ENCODE data around the gene GPR26. TPM values are rescaled to one million over a fixed set of nuclear protein-coding genes. Genes with fewer than 3 reads are reported as not detected.
"Not testable (repeated sequence)": the region's sequence is repeated elsewhere in the genome, so short reads cannot be mapped to it uniquely, and the experiment has no call there.

The GPR26 gene
- total RNA-seq, 1 donor from 2014 or later, result not detected

DNA sequence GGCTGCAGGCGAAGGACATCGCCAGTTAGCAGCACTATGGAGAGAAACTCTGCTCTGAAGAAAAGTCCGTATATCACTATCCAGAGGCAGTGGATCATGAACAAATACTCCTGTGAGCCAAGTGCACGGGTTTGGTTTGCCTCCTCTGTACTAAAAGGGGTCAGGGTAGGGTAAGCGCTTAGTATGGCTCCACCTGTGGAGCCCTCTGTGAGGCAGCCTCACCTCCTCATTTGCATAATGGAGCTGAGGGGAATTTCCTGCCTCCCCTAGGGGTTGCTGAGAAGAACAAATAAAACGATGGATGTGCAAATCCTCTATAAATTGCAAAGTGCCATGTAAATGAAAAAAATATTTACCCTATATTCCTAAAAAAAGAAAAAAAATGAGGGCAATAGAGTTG, 63.4 kb downstream of the GPR26 start:
- Mint-ChIP-seq H3K27me3 (ENCODE audit: low read depth) (no peaks in the 10 kb centered on the region), H3K9me3 (no peaks in the 10 kb centered on the region), H3K36me3 (ENCODE audit: low read depth) (no peaks in the 10 kb centered on the region), H3K4me1 (ENCODE audit: low read depth) (no peaks in the 10 kb centered on the region), H3K27ac (no peak overlapping the region), H3K4me3 (ENCODE audit: low read depth) (no peak overlapping the region)
- DNase-seq (ENCODE audit: low spot score), result no peak
- intact Hi-C loops (cut with micrococcal nuclease), result no loop called here

DNA sequence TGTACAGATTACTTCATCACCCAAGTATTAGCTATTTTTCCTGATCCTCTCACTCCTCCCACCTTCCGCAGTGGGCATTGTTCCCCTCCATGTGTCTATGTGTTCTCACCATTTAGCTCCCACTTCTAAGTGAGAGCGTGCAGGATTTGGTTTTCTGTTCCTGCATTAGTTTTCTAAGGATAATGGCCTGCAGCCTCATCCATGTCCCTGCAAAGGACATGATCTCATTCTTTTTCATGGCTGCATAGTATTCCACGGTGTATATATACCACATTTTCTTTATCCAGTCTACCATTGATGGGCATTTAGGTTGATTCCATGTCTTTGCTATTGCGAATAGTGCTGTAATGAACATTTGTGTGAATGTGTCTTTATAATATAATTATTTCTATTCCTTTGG, 70.8 kb downstream of the GPR26 start:
- intact Hi-C loops (cut with micrococcal nuclease); DNase-seq (ENCODE audit: low spot score); H3K27me3 Mint-ChIP-seq (ENCODE audit: low read depth); H3K4me3 Mint-ChIP-seq (ENCODE audit: low read depth); H3K9me3 Mint-ChIP-seq; H3K27ac Mint-ChIP-seq; H3K4me1 Mint-ChIP-seq (ENCODE audit: low read depth); H3K36me3 Mint-ChIP-seq (ENCODE audit: low read depth): not testable (repeated sequence)

DNA sequence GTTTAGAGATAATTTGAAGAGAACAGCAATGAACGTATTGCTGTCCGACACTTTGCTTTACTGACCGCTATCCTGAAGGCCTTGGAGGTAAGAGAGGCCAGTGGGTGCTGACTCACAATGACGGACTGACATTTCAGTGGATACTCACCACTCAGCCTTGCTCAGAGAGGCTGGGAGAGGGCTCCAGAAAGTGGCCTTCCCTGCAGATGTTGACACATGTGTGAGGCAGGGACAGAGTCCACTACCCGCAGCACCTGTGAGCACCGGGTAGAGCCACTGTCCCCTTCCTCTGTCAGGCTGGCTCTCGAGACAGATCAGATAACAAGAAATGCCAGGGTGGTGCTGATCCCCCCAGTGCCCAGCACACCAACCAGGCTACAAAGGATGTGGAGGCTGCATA, 75.0 kb downstream of the GPR26 start:
- intact Hi-C loops (cut with micrococcal nuclease), result no loop called here

DNA sequence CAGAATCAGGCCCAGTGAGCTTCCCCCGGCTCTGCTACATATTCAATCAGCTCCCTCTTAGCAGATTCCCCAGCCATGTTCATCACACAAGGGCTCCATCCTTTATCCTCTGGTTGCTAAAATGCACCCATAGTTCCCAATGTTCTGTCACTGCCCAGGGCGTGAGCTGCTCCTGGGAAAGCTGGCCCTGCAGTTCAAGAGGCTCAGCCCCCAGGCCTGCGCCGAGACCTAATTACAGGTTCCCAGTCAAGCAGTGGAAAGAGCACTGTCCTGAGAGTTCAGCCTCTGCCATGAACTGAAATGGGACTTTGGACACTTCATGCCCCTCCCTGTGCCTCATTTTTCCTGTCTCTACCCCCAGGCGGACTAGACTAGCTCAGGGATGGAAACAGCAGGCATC, 75.6 kb downstream of the GPR26 start:
- Mint-ChIP-seq H3K9me3 (no peaks in the 10 kb centered on the region), H3K27me3 (ENCODE audit: low read depth) (no peaks in the 10 kb centered on the region), H3K36me3 (ENCODE audit: low read depth) (no peaks in the 10 kb centered on the region), H3K4me1 (ENCODE audit: low read depth) (no peaks in the 10 kb centered on the region), H3K4me3 (ENCODE audit: low read depth) (no peak overlapping the region), H3K27ac (no peak overlapping the region)
- no peak for DNase-seq (ENCODE audit: low spot score)
- intact Hi-C loops (cut with micrococcal nuclease), result no loop called here

More for the DNA sequence above, 75.0 kb downstream of the GPR26 start:
- Mint-ChIP-seq H3K27me3 (ENCODE audit: low read depth) (no peaks in the 10 kb centered on the region), H3K4me1 (ENCODE audit: low read depth) (no peaks in the 10 kb centered on the region), H3K9me3 (no peaks in the 10 kb centered on the region), H3K4me3 (ENCODE audit: low read depth) (no peak overlapping the region), H3K36me3 (ENCODE audit: low read depth) (no peaks in the 10 kb centered on the region), H3K27ac (no peak overlapping the region)
- DNase-seq (ENCODE audit: low spot score), result no peak

DNA sequence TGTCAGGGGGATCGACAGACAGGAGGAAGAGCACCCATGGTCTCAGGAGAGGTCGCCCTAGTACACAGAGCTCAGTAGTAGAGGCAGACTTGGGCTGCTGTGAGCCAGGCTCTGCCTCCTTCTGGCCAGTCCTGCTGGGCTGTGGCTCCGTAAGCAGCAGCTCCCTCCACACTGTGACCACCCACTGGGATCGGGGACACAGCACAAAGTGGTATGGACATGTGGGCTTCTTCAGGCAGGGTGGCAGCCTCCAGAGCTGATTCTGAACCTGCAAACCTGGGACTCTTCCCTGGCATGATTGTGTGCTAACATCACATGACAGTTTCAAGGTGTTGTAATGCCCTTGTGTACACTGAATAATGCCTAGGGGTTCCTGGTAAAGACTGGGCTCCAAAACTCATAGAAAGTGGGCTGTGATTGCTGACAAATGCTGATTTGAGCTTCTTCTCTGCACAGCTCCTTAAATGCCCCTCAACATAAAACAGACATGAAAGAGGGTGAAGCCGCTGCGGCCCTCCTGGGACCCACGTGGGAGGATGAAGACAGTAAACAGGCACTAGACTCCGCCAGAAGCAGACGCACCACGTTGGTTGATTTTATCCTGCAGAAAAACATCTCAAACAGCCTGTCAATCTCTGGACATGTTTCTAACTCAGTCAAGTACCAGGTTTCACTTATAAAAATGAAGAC, 76.7 kb downstream of the GPR26 start:
- Mint-ChIP-seq H3K9me3 (no peaks in the 10 kb centered on the region), H3K4me3 (ENCODE audit: low read depth) (no peak overlapping the region), H3K4me1 (ENCODE audit: low read depth) (no peaks in the 10 kb centered on the region), H3K27me3 (ENCODE audit: low read depth) (no peaks in the 10 kb centered on the region), H3K36me3 (ENCODE audit: low read depth) (no peaks in the 10 kb centered on the region), H3K27ac (no peak overlapping the region)
- no peak for DNase-seq (ENCODE audit: low spot score)
- intact Hi-C loops (cut with micrococcal nuclease), result no loop called here

DNA sequence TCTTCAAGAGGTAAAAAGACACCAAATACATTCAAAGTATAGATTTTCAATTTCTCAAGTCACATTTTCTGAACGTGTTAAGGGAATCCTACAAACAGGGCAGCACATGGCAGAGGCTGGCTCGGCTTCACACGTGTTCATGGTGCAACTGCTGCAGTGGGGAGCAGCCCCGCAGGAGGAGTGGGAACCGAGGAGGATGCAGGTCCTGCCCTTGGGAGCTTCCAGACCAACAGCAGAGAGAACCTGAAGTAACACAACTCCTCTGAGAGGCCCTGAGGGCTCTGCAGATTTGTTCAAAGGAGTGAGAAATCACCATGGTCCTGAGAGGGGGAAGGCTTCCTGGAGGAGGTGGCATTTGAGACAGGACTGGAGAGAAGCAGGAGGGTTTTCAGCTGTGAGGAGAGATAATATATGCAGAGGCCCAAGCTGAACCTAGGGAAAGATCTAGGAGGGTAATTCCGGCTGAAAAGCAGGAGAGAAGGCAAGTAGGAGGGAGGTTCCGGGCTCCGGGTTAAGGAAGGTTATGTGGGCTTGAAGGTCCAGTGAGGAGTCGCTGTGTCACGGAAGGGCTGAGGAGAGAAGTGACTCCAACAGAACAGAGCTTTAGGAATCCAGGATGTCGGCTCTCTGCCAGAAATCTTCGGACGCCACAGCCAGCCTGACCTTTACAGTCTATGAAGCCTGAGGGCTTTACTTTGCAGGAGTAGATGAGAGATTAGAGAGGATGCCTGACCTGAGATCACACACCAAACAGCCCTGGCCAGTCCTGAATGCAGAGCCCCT, 77.5 kb downstream of the GPR26 start:
- H3K4me3 Mint-ChIP-seq (ENCODE audit: low read depth), result no peak overlapping the region
- no peaks in the 10 kb centered on the region for H3K4me1 Mint-ChIP-seq (ENCODE audit: low read depth)
- no peak overlapping the region for H3K27ac Mint-ChIP-seq
- no peaks in the 10 kb centered on the region for H3K36me3 Mint-ChIP-seq (ENCODE audit: low read depth)
- H3K27me3 Mint-ChIP-seq (ENCODE audit: low read depth), result no peaks in the 10 kb centered on the region
- intact Hi-C loops (cut with micrococcal nuclease), result no loop called here
- no peak for DNase-seq (ENCODE audit: low spot score)
- H3K9me3 Mint-ChIP-seq, result no peaks in the 10 kb centered on the region

DNA sequence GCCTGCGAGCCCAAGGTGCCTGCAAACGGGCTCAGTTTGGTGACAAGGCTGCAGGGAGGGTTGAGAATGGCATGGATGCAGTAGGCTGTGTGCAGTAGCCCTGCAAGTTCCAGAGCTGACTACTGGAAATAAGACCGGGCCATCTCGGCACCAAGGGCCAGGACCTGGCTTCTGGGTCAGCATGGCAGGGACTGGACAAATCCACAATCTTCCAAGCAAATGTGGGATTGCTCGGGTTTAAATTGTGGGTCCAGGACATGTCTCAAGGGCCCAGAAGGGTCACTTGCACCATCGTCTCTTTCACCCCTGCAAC, 78.0 kb downstream of the GPR26 start:
- Mint-ChIP-seq H3K9me3 (no peaks in the 10 kb centered on the region), H3K36me3 (ENCODE audit: low read depth) (no peaks in the 10 kb centered on the region), H3K4me1 (ENCODE audit: low read depth) (no peaks in the 10 kb centered on the region), H3K27me3 (ENCODE audit: low read depth) (no peaks in the 10 kb centered on the region), H3K4me3 (ENCODE audit: low read depth) (no peak overlapping the region), H3K27ac (no peak overlapping the region)
- intact Hi-C loops (cut with micrococcal nuclease), result no loop called here
- DNase-seq (ENCODE audit: low spot score), result no peak

Other genes starting within 250 kb of the GPR26 start
- gene CPXM2, start 225.5 kb downstream of the GPR26 start, total RNA-seq, result not detected in 2 replicates